ENCODE measurements around the gene RPUSD1. TPM values are rescaled to one million over a fixed set of nuclear protein-coding genes. Genes with fewer than 3 reads are reported as not detected.

RPUSD1 gene
- total RNA-seq, 3 donors from 2014 or later (not counting 1 experiment from before 2014, with no cell fraction given), result 20.8 to 31.7 (median 29.6) TPM

DNA sequence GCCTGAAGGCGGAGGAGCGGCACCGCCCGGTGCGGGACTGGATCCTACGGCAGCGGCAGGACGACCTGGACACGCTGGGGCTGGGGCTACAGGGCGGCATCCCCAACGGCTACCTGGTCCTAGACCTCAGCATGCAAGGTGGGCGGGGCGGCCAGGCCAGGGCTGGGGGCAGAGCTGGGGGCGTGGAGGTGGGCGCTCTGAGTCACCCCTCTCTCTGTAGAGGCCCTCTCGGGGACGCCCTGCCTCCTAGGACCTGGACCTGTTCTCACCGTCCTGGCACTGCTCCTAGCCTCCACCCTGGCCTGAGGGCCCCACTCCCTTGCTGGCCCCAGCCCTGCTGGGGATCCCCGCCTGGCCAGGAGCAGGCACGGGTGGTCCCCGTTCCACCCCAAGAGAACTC, 19.8 kb downstream of the RPUSD1 start:
- TF ChIP-seq CTCF (IDR thresholded peaks at IDR 0.05), result no peak
- H3K27me3 ChIP-seq (ENCODE audit: control insufficient read depth, insufficient read depth, low read length), result no peaks in the 10 kb centered on the region
- 83% methylated on average over 21 of the region's 21 CpGs for WGBS (ENCODE audit: insufficient coverage)
- Mint-ChIP-seq H3K4me3 (no peak overlapping the region), H3K9me3 (no peaks in the 10 kb centered on the region), H3K27me3 (ENCODE audit: low read depth in 2 of 2) (no peaks in the 10 kb centered on the region), H3K36me3 (no peaks in the 10 kb centered on the region), H3K27ac (no peak overlapping the region), H3K4me1 (no peaks in the 10 kb centered on the region)
- DNase-seq (no peak), ATAC-seq (no peak)
- intact Hi-C loops (cut with micrococcal nuclease), result no loop called here
- H3K4me3 ChIP-seq (ENCODE audit: low read length), result no peak overlapping the region
- H3K9me3 ChIP-seq (ENCODE audit: control insufficient read depth, insufficient read depth, low read length), result no peaks in the 10 kb centered on the region
- no peaks in the 10 kb centered on the region for H3K4me1 ChIP-seq (ENCODE audit: control insufficient read depth, insufficient read depth, low read length)
- H3K27ac ChIP-seq (ENCODE audit: low read length), result no peak overlapping the region
- H3K36me3 ChIP-seq (ENCODE audit: control insufficient read depth, insufficient read depth, low read length), result no peaks in the 10 kb centered on the region

GRCh38 chr16:767743-768235, 20.4 kb downstream of the RPUSD1 start:
- no peak overlapping the region for H3K27ac ChIP-seq (ENCODE audit: low read length)
- H3K36me3 Mint-ChIP-seq, result no peaks in the 10 kb centered on the region
- 65% methylated on average over 8 of the region's 38 CpGs for WGBS (ENCODE audit: insufficient coverage)
- H3K4me1 Mint-ChIP-seq, result no peaks in the 10 kb centered on the region
- no peaks in the 10 kb centered on the region for H3K4me1 ChIP-seq (ENCODE audit: control insufficient read depth, insufficient read depth, low read length)
- H3K36me3 ChIP-seq (ENCODE audit: control insufficient read depth, insufficient read depth, low read length), result no peaks in the 10 kb centered on the region
- intact Hi-C loops (cut with micrococcal nuclease), result no loop called here
- H3K4me3 Mint-ChIP-seq, result no peak overlapping the region
- H3K9me3 ChIP-seq (ENCODE audit: control insufficient read depth, insufficient read depth, low read length), result no peaks in the 10 kb centered on the region
- no peaks in the 10 kb centered on the region for H3K27me3 ChIP-seq (ENCODE audit: control insufficient read depth, insufficient read depth, low read length)
- DNase-seq (no peak), ATAC-seq (no peak)
- H3K9me3 Mint-ChIP-seq, result no peaks in the 10 kb centered on the region
- H3K27ac Mint-ChIP-seq, result no peak overlapping the region
- TF ChIP-seq CTCF (IDR thresholded peaks at IDR 0.05), result no peak
- H3K4me3 ChIP-seq (ENCODE audit: low read length), result no peak overlapping the region
- H3K27me3 Mint-ChIP-seq (ENCODE audit: low read depth in 2 of 2), result no peaks in the 10 kb centered on the region

- intact Hi-C loops (cut with micrococcal nuclease), result no loop called here
- Histone ChIP-seq H3K27me3 (ENCODE audit: control insufficient read depth, insufficient read depth, low read length) (no peaks in the 10 kb centered on the region), H3K4me1 (ENCODE audit: control insufficient read depth, insufficient read depth, low read length) (no peaks in the 10 kb centered on the region), H3K27ac (ENCODE audit: low read length) (no peak overlapping the region), H3K4me3 (ENCODE audit: low read length) (no peak overlapping the region), H3K36me3 (ENCODE audit: control insufficient read depth, insufficient read depth, low read length) (no peaks in the 10 kb centered on the region), H3K9me3 (ENCODE audit: control insufficient read depth, insufficient read depth, low read length) (no peaks in the 10 kb centered on the region)
- TF ChIP-seq CTCF (IDR thresholded peaks at IDR 0.05), result no peak
- no peak for DNase-seq
- no peak overlapping the region for H3K27ac Mint-ChIP-seq
- H3K4me3 Mint-ChIP-seq, result no peak overlapping the region
- ATAC-seq, result no peak
- no peaks in the 10 kb centered on the region for H3K9me3 Mint-ChIP-seq
- no peaks in the 10 kb centered on the region for H3K36me3 Mint-ChIP-seq
- H3K4me1 Mint-ChIP-seq, result no peaks in the 10 kb centered on the region
- H3K27me3 Mint-ChIP-seq (ENCODE audit: low read depth in 2 of 2), result no peaks in the 10 kb centered on the region
- 78% methylated on average over 33 of the region's 48 CpGs for WGBS (ENCODE audit: insufficient coverage)
Measured at GRCh38 chr16:766820-767640, 21.2 kb downstream of the RPUSD1 start.
